SK-N-SH treated with all-trans-retinoic acid at 6 μM for 48 hours (cell line): Measurements from ENCODE around the gene KLHL3.

ENCODE experiments used
- OSR1 ChIP-seq: fragments of 250-450 bp; sonication (Bioruptor Pico); IDR thresholded peaks from 2 replicates; pipeline ENCODE4 v1.8.0; 2022; ENCODE audit warnings: moderate library complexity, mild to moderate bottlenecking, inconsistent platforms
- RARB ChIP-seq: fragments of 250-450 bp; sonication (Bioruptor Pico); IDR thresholded peaks from 2 replicates; pipeline ENCODE4 v1.8.0; 2021; ENCODE audit warnings: mild to moderate bottlenecking, moderate library complexity
- SNAI2 ChIP-seq: fragments of 250-450 bp; sonication (Bioruptor Pico); IDR thresholded peaks from 2 replicates; pipeline ENCODE4 v1.5.0; 2020; ENCODE audit warnings: mild to moderate bottlenecking, moderate library complexity
- ZFP30 ChIP-seq: fragments of 450-650 bp; formaldehyde crosslinking; IDR thresholded peaks from 2 replicates; pipeline ENCODE4 v1.5.0; 2022; ENCODE audit warnings: mild to moderate bottlenecking, moderate library complexity
- ZNF565 ChIP-seq: fragments of 450-650 bp; formaldehyde crosslinking; conservative IDR thresholded peaks from 2 replicates; pipeline ENCODE4 v1.5.0; 2020; ENCODE audit warnings: low read depth, mild to moderate bottlenecking, moderate library complexity
- ZNF8 ChIP-seq: fragments of 450-650 bp; formaldehyde crosslinking; IDR thresholded peaks from 2 replicates; pipeline ENCODE4 v1.5.0; 2020; ENCODE audit warnings: mild to moderate bottlenecking, moderate library complexity
- TF ChIP-seq, protein P1 (sequence below): fragments of 250-450 bp; sonication (Bioruptor Pico); IDR thresholded peaks from 2 replicates; pipeline ENCODE4 v1.8.0; 2020; ENCODE audit warnings: mild to moderate bottlenecking, moderate library complexity, borderline replicate concordance

DNA sequence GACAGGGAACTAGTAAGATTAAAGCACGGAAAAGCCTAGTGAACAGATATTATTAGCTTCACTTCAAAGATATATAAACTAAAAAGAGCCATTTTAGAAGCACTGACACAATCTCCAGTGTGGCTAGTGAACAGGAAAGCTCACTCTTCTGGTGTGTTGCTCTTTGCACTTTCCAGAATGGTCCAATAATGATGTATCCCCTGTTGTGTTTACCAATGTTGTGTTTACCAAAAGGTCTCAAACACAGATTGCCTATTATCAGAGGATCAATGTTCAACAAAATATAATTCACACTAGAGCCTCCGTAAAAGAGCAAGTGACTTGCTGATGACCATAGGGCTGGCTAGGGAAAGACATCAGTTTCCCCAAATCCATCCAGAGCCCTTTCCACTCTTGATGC, 11.6 kb downstream of the KLHL3 start:
- TF ChIP-seq, protein P1, sequence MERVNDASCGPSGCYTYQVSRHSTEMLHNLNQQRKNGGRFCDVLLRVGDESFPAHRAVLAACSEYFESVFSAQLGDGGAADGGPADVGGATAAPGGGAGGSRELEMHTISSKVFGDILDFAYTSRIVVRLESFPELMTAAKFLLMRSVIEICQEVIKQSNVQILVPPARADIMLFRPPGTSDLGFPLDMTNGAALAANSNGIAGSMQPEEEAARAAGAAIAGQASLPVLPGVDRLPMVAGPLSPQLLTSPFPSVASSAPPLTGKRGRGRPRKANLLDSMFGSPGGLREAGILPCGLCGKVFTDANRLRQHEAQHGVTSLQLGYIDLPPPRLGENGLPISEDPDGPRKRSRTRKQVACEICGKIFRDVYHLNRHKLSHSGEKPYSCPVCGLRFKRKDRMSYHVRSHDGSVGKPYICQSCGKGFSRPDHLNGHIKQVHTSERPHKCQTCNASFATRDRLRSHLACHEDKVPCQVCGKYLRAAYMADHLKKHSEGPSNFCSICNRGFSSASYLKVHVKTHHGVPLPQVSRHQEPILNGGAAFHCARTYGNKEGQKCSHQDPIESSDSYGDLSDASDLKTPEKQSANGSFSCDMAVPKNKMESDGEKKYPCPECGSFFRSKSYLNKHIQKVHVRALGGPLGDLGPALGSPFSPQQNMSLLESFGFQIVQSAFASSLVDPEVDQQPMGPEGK = no peak
- TF ChIP-seq OSR1 (CRISPR knock-in tag) (no peak), SNAI2 (CRISPR knock-in tag) (no peak), ZFP30 (no peak), ZNF8 (CRISPR knock-in tag) (no peak), RARB (no peak), ZNF565 (CRISPR knock-in tag) (no peak)
